Osteocyte (in vitro differentiated cells): ENCODE data around the gene STMN3. TPM values are rescaled to one million over a fixed set of nuclear protein-coding genes. Genes with fewer than 3 reads are reported as not detected.

Experiments
- DNase-seq: peaks from one replicate; pipeline ENCODE4 v3.0.0; 2021; ENCODE audit warnings: mixed read lengths; ENCODE audit not compliant: unreplicated experiment; ENCODE audit errors: extremely low spot score
- H3K27ac Mint-ChIP-seq: one replicate; pipeline ENCODE4 v1.8.0; 2021; ENCODE audit warnings: mild to moderate bottlenecking, mixed read lengths; ENCODE audit not compliant: unreplicated experiment
- H3K27me3 Mint-ChIP-seq: one replicate; pipeline ENCODE4 v1.8.0; 2021; ENCODE audit warnings: mixed read lengths; ENCODE audit not compliant: unreplicated experiment
- H3K36me3 Mint-ChIP-seq: one replicate; pipeline ENCODE4 v1.8.0; 2021; ENCODE audit warnings: mixed read lengths; ENCODE audit not compliant: unreplicated experiment
- H3K4me1 Mint-ChIP-seq: one replicate; pipeline ENCODE4 v1.8.0; 2021; ENCODE audit warnings: mixed read lengths; ENCODE audit not compliant: unreplicated experiment
- H3K4me3 Mint-ChIP-seq: one replicate; pipeline ENCODE4 v1.8.0; 2021; ENCODE audit warnings: mild to moderate bottlenecking, moderate library complexity, mixed read lengths; ENCODE audit not compliant: unreplicated experiment
- H3K9me3 Mint-ChIP-seq: one replicate; pipeline ENCODE4 v1.8.0; 2021; ENCODE audit warnings: mixed read lengths; ENCODE audit not compliant: unreplicated experiment
- CTCF ChIP-seq: fragments of 200-600 bp; sonication (generic); IDR thresholded peaks from 2 replicates; pipeline ENCODE4 v1.5.0; 2021; ENCODE audit warnings: antibody characterized with exemption, mild to moderate bottlenecking, moderate library complexity
- total RNA-seq: library from RNA; stranded (reverse); gene quantifications from 2 replicates; pipeline ENCODE4 v1.2.1, GENCODE V29; 2021

STMN3 gene
- total RNA-seq, 1 donor from 2014 or later = 33.2 TPM

GRCh38 chr20:63625771-63626423 is 27.3 kb downstream of the STMN3 start:
- Mint-ChIP-seq H3K36me3 (no peaks in the 10 kb centered on the region), H3K27ac (peak overlapping the region; percentile 89), H3K9me3 (no peaks in the 10 kb centered on the region), H3K27me3 (no peaks in the 10 kb centered on the region), H3K4me3 (peak overlapping the region; percentile 62), H3K4me1 (peaks cover 25% of the 10 kb centered on the region)
- no peak for TF ChIP-seq CTCF
- no peak for DNase-seq

GRCh38 chr20:63624486-63624885 is 28.7 kb downstream of the STMN3 start:
- peaks cover 25% of the 10 kb centered on the region for H3K4me1 Mint-ChIP-seq
- peak; percentile 16 for TF ChIP-seq CTCF
- no peaks in the 10 kb centered on the region for H3K9me3 Mint-ChIP-seq
- DNase-seq = no peak
- no peak overlapping the region for H3K4me3 Mint-ChIP-seq
- no peaks in the 10 kb centered on the region for H3K27me3 Mint-ChIP-seq
- peak overlapping the region; percentile 14 for H3K27ac Mint-ChIP-seq
- H3K36me3 Mint-ChIP-seq = no peaks in the 10 kb centered on the region

- TF ChIP-seq CTCF = no peak
- no peaks in the 10 kb centered on the region for H3K27me3 Mint-ChIP-seq
- no peaks in the 10 kb centered on the region for H3K9me3 Mint-ChIP-seq
- DNase-seq = no peak
- H3K27ac Mint-ChIP-seq = no peak overlapping the region
- H3K36me3 Mint-ChIP-seq = no peaks in the 10 kb centered on the region
- H3K4me3 Mint-ChIP-seq = no peak overlapping the region
- peaks cover 17% of the 10 kb centered on the region for H3K4me1 Mint-ChIP-seq
These were observed 30.5 kb downstream of the STMN3 start for GRCh38 chr20:63622732-63623131.

- H3K4me3 Mint-ChIP-seq = no peak overlapping the region
- peaks cover 17% of the 10 kb centered on the region for H3K4me1 Mint-ChIP-seq
- H3K9me3 Mint-ChIP-seq = no peaks in the 10 kb centered on the region
- H3K27me3 Mint-ChIP-seq = no peaks in the 10 kb centered on the region
- no peak for TF ChIP-seq CTCF
- DNase-seq = no peak
- H3K36me3 Mint-ChIP-seq = no peaks in the 10 kb centered on the region
- no peak overlapping the region for H3K27ac Mint-ChIP-seq
These were observed 31.1 kb downstream of the STMN3 start for GRCh38 chr20:63622096-63622495.

- peaks cover 17% of the 10 kb centered on the region for H3K4me1 Mint-ChIP-seq
- H3K36me3 Mint-ChIP-seq = peaks cover 4% of the 10 kb centered on the region
- no peaks in the 10 kb centered on the region for H3K9me3 Mint-ChIP-seq
- peak overlapping the region; percentile 38 for H3K27ac Mint-ChIP-seq
- no peak overlapping the region for H3K4me3 Mint-ChIP-seq
- TF ChIP-seq CTCF = no peak
- no peaks in the 10 kb centered on the region for H3K27me3 Mint-ChIP-seq
- no peak for DNase-seq
These were observed 32.2 kb downstream of the STMN3 start for GRCh38 chr20:63620991-63621390.
